Measurements from ENCODE around the gene KRT79.

Gene KRT79

GRCh38 chr12:52788192-52788875 is 45.8 kb downstream of the KRT79 start:
- no peak for FAIRE-seq

- FAIRE-seq, result no peak
Observed at GRCh38 chr12:52787324-52788191, 46.6 kb downstream of the KRT79 start.

- no peak for FAIRE-seq
Observed at GRCh38 chr12:52784909-52785308, 49.2 kb downstream of the KRT79 start.

DNA sequence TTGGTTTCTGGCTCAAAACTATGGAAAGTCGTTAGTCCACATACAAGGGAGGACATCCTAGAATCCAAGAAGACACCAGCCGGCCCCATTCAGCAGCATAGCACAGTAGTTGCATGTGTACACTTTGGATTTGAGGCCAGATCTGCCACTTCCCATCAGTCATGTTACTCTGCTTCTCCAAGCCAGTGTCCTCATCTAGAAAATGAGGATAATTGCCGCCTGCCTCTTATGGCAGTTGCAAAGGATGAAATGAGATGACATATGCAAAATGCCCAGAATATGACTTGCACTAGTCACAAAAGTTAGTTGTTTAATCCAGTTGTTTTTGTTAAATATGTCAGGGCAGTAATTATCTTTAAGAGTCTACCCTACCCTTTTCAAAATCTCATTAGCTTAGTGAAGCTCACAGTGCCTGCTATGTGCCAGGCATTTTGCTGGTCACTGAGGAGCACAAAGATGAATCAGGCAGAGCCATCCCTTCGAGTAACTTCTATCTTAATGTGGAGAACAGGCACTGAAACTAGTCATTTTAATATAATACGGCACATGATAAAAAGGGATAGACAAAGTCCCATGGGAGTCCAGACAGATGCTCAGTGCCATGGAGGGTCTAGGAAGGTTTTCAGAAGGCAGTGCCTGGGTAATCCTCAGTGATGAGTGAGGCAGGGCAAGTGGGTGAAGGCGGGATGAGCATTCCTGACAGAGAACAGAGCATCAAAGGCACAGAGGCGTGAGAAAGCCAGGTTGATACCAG is 50.4 kb downstream of the KRT79 start:
- no peak for FAIRE-seq

GRCh38 chr12:52782502-52782901 is 51.6 kb downstream of the KRT79 start:
- FAIRE-seq, result no peak

DNA sequence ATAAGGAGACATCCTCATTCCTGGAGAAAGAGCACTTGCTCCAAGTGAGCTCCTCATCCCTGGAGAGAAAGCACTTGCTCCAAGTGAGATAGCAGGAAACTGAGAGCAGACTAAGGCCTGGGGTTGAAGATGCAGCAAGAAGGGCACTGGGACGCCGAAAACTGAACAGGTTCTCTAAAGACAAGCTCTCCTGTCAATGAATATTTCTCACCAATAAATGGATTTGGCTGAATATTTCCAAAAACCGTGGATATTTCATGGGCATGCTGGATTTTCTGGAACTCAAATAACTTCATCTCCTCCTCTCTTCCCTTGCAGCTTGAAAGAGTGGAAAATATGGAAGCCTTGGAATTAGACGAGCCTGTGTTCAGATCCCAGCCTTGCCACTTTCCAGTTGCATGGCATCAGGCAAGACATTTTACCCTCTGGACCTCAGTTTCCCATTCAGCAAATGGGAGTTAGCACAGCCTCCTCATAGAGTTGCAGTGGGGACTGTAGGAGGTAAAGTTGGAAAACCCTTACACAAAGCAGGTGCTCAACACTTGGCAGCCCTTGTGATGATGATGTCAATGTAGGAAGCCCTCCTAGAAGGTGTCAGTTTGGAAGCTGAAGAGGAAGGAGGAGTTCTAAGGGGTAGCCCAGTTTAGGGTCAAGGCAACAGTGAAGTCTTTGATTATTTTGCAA is 52.6 kb downstream of the KRT79 start:
- FAIRE-seq, result no peak

DNA sequence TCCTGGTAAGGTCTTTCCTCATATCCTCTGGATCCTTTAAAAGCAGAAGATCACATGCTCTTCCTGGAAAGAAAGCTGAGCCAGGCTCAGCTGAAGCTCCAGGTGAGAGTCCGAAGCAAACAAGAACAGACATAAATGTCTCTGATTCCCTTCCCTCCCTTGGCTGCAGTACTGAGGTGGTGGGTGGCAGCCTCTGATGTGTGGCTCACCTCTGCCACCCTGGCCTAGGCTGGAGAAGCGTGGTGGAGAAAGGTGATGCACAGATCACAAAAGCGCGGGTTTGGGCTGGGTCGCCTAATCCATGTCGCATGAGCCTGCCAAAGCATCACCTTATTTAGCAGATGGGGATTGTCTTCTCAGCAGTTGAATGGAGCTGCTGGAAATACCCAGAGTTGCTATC is 54.2 kb downstream of the KRT79 start:
- FAIRE-seq, result no peak

DNA sequence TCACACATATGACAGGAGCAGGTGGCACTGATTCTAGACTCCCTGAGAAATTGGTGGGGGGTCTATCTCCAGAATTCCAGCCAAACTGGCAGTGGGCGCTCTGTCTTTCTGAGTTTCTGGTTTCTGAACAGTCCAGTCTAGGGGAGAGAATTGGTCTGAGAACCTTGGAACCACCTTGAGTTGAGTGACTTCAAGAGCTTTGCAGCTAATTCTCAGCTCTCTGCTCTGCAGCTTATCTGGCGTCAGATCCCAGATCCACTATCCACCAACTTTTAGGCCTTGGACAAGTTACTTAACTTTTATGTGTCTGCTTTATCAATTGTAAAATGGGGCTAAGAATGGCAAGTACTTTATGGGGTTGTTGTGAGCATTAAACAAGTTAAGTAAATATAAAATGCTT is 55.3 kb downstream of the KRT79 start:
- no peak for FAIRE-seq

DNA sequence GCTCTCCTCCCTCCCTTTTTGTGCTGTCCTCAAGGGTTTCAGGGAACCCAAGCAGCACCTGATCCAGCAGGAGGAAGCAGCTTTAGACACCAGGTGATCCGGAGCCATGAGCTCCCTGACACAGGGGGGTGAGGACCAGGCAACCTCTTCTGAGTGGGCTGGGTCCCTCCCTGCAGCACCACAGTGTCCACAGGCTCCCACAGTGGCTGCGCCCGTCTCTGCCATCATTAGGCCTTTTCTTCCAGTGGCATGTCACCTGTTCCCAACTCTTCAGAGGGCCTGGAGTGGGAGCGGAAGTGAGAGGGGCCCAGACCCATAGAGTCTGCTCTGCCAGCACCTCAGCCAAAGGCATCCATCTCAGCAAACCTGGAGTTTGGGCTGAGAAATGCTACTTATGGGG is 56.5 kb downstream of the KRT79 start:
- FAIRE-seq, result no peak

DNA sequence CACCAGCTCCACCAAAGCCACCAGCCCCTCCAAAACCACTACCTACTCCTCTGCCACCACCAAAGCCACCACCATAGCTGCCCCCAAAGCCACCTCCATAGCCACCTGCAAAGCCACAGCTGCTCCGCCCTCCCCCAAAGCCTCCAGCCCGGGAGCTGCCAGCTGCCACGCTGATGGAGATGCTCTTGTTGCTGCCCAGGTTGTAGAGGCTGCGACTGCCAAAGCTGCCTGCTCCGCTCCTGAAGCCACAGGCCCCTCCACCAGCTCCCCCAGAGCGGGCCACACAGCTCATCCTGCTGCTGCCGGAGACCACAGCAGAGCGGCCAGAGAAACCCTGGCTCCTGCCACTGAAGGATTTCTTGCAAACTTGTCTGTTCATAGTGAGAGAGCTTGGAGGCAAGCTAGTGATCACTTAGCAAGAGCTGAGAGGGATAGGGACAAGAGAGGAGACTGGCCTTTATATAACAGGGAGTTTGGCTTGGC is 57.2 kb downstream of the KRT79 start, which contains the start of gene KRT76:
Gene KRT76 (minus strand): TSS at position 433 of the 483 bp plus-strand sequence. CDS start 54 bp downstream, at position 379.
- no peak for FAIRE-seq

DNA sequence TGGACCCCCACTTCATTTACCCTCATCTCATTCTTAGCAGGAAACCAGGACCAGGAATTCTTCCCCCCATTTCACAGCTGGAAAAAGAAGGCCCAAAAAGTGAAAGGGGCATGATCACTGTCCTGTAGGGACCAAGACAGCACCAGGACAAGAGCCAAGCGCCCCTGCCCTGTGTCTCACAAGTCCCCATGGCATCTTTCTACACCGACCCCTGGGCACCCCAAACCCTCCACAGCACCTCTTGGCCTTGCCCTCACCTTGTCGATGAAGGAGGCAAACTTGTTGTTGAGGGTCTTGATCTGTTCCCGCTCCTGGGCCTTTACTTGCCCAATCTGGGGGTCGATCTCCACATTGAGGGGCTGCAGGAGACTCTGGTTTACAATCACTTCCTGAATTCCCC is 57.7 kb downstream of the KRT79 start:
- FAIRE-seq, result no peak

DNA sequence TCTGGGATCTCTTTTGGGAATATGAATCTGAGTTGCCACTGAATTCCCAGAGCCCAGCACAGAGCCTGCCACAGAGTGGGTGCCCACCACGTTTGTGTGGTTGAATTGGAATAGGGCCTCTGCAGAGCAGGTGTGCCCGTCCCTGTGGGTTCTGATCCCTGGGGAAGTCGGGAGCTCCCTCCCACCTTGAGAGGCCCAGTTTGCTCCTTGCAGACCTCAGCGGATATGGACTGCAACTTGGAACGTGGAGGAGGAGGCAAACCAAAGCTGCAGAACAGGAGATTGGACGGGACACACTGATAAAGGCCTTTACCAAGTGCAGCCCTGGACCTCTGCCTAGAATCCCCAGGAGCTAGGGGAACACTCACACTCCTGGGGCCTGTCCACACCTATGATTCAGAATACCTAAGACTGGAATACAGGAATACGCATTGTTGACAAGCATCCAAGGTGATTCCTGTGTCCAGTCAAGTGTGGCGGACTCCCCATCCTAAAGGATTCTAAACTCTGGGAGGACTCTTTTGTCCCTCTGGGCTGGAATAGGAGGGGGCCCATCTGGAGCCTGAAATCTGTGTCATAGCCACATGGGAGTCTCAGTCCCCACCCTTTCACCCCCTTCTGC is 59.4 kb downstream of the KRT79 start:
- FAIRE-seq, result no peak

- FAIRE-seq, result no peak
Observed at GRCh38 chr12:52772772-52773171, 61.3 kb downstream of the KRT79 start.

DNA sequence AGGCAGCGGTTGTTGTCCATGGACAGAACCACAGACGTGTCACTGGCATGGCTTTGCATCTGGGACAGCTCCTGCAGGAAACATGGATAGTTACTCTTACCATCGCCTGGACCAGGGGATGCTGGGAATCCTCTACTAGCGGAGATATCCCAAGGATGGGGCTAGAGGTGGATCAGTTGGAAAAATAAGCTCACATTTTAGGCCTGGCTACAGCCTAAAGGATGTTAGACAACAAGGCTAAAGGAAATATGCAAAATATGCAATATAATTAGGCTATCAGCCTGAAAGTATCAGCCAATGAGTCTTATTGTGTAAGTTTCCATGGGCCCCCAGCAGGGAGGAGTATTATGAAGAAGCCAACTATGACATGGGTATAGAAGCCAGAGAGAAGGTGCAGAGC is 61.9 kb downstream of the KRT79 start:
- no peak for FAIRE-seq

GRCh38 chr12:52771505-52771904 is 62.6 kb downstream of the KRT79 start:
- FAIRE-seq, result no peak
